SH-SY5Y (cell line): ENCODE results near the gene RNF149.

Experiments used
- GATA2 ChIP-seq: IDR thresholded peaks from 2 replicates; pipeline ENCODE4 v1.6.1; 2011; ENCODE audit warnings: mild to moderate bottlenecking, low read depth, low read length
- GATA3 ChIP-seq: IDR thresholded peaks from 2 replicates; pipeline ENCODE4 v1.6.1; 2011; ENCODE audit warnings: low read depth, mild to moderate bottlenecking, low read length, moderate library complexity

DNA sequence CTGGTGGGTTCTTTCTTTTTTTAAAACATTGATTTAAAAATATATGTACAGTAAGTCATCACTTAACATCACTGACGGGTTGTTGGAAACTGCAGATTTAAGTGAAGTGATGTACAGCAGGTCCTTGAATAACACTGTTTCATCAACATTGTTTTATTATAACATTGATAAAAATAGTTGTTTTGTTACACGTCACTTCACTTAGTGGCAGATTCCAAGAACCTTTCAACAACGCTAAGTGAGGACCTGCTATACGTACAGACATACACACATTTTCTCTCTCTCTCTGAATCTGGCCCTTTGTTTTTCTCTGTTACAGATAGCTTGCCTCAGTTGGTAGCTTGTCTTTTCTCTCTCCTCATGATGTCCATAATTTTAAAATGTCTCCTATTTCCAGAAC, 46.4 kb downstream of the RNF149 start:
- TF ChIP-seq GATA3 (no peak), GATA2 (no peak)
